Nucleus accumbens (tissue), 56 donors: ENCODE results near the gene PILRA.

Experiments
- DNase-seq, 56 donors: peaks; one replicate each; lab custom pipeline; 2025; lab: John Stamatoyannopoulos, UW

The PILRA gene

DNA sequence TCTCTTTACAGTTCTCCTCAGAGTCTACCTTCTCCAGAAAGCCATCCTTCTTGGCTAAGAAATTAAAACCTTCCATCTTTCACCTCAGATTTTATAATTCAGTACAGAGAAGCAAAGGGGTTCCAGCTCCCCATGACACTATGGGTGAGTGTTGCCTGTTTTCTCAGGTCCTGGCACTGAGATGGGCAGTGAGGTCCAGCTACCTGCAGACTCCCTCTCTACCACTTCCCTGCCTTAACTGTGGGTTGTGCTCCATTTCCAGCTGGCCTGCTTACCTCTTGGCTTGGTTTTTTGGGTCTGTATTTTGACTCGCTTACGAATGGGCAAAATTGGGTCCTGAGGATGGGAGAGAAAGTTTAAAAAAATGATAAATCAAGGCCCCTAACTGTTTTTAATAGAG, 29.0 kb downstream of the PILRA start:
- DNase-seq, result no peak

DNA sequence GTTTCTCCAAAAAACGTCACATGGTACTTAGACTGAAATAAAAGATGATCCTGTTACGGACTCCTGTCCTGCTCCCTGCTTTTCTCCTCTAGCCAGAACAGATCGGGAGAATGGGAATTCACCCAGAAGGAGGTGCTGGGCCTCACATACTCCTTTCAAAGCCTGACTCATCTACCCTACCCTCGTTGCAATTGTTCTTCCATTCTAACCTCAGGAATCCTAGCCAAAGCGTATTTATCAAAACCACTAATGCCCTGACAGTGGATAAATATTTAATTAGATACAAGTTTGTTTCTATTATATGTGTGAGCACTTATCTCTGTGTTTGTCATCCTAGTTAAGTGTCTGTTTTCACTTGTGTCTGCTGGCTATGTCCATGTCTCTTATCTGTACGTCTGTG, 33.5 kb downstream of the PILRA start:
- DNase-seq, result no peak

DNA sequence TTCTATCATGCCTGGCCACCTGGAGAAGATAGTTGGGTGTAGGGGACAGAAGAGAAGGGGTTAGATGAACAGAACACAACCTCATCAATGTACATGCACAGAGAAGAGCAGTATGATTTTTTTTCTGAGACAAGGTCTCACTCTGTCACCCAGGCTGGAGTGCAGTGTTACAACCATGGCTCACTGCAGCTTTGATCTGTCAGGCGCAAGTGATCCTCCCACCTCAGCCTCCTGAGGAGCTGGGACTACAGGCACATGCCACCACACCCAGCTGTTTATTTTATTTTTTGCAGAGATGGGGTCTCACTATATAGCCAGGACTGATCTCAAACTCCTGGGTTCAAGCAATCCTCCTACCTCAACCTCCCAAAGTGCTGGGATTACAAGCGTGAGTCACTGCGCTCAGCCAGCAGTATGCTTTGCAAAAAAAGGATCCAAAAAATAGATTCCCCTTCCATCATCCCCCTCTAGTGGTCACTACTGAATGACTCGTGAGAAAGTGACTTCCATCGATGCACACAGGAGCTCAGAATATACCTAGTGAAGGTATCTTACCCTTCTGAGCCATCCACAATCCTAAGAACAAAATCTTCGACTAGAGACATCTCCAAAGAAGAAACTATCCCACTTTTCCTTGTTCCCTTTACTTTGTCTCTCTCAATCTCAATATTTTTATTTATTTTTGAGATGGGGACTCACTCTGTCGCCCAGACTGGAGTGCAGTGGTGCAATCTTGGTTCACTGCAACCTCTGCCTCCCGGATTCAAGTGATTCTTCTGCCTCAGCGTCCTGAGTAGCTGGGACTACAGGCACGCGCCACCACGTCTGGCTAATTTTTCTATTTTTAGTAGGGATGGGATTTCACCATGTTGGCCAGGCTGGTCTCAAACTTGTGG, 34.2 kb downstream of the PILRA start:
- DNase-seq, result no peak

DNA sequence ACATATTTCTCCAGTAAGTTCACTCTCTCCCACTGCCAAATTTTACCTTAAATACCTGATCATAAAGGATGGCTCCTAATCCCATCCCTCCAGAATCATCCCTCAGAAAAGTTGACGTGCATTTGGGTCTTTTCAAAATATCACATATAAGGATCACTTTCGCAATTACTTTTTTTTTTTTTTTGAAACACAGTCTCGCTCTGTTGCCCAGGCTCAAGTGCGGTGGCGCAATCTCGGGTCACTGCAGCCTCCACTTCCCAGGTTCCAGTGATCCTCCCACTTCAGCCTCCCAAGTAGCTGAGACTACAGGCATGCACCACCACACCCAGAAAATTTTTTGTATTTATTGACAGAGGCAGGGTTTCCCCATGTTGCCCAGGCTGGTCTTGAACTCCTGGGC, 37.8 kb downstream of the PILRA start:
- no peak for DNase-seq

DNA sequence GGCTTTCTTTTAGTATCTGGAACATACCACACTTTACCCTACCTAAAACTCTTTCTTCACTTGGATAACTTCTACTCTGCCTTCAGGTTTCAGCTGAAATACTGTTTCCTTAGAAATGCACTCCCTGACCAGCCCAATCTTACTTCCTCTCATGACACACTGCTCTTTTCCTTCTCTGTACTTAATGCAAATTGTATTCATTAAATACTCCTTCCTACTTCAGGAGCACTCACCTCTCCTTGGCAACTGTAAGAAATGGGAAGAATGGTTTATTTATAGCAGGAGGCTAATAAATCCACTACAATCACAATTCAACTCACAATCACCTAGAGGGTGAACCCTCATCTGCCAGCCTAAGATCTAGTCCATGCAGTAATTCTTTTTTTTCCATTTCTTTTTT, 40.1 kb downstream of the PILRA start:
- DNase-seq, result no peak

DNA sequence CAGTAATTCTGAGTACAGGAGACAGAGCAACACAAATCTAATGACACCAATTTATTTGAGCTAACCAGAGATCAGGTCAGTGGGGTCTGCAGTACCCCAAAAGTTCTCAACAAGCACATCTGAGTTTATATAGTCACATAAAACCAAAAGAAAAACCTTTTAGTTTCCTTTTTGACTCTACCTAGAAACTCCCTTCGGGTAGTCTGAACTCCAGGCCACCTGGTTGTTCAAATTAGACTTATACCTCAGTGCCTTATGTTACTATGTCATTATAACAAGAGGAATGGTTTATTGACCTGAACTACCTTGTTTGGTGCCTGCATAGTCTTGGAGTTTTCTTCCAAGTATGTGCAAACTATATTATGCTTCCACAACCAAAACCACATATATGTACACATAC, 40.6 kb downstream of the PILRA start:
- no peak for DNase-seq

DNA sequence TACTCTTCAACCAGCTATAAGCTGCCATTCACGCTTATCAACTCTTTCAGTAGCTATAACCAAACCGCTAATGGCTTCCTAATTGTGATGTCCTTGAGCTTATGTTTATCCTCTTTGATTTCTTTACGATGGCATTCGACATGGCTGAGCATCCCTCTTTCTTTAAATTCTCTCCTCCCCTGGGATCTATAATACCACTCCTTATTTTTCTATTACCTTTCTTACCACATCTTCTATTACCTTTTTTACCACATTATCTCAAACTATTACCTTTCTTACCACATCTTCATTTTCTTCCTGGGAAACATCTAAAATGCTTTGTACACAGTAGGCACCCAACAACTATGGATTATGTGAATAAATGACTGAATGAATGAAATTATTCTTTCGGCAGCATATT, 42.2 kb downstream of the PILRA start:
- DNase-seq, result no peak

DNA sequence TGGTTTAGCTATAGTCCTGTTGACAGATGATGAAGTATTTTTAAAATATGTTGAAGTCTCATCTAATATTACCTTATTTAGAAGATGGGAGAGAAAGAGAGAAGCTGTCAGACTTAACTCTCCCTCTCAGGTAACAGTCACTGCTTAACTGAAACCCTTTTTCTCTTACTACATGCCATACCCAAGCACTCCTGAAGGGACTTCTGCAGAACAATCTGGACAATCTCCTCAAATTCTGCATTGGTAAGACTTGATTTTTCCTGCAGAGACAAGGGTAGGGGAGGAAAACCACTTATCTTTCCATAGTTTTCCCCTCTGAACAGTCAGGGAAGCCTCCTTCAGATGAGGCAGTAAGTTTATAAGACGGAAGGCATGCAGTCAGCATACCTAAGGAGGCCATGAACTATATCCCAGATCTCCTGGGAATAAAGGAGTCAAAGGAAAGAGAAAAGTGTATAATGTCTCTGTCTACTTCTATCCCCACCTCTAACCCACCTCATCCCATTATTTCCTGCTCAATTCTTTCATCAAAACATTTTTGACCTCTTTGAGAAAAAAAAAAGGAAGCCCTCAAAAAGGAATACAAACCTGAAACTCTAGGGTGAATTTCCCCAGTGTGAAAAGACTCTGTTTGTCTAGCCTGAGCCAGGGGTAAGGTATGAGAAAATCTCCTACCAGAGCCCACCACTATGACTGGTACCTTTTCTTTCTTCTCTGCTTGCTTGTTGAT, 45.8 kb downstream of the PILRA start:
- DNase-seq, result no peak

DNA sequence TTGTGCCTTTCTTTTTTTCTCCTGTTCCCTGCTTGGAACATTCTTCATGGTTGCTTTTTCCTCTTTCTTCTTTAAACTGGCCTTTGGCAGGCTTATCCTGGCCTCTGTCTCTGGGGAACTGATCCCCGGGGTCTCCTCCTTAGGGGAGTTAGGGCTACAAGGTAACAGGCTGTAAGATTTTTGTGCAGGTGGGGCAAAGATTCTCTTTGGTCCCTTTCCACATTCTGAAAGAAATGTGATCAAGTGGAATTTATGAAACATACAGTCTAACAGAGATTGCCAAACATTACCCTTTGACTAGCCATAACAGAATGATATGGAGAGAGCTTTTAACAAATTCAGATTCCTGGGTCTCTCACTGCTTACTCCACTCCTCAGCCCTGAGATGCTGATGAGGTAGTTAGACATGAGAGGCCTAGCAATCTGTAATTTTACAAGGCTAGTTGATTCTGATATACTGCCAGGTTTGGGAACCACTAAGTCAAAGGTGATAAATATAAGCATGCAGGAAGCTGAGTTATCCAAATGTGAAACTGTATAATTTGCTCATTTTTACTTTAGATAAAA, 46.5 kb downstream of the PILRA start:
- DNase-seq, result no peak

DNA sequence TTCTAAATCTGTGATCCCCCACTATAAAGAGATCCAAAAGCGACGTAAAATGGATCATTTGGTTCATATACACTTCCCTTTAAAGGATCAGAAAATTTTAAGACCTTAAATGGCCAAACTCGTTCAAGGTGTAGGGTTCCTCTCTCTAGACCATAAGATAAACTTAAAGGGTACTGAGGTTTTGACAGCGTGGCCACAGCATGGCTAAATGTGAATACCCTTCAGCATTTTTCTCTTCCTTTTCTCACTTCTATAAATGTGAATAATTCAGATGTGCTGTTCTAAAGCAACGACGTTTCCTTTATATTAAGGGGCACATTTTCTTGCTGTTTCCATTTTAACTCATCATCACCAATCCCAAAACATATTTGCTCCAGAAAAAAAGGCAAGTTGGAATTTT, 50.0 kb downstream of the PILRA start:
- DNase-seq, result no peak

DNA sequence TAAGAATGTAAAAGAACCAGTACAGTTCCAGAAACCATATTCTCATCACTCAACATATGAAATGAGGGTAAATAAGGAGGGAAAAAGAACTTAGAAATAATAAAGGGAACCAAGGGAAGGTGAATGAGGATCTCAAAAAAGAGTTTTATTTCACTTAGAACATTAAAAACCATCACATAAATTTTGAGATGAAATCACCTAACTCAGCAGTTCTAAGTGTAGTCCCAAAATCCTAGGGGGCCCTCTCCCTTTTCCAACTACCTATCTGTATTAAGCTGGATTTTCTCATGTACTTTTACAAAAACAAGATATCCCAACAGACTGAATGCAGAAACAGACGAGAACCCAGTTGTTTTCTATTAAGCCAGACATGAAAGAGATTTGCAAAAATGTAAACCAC, 52.1 kb downstream of the PILRA start:
- no peak for DNase-seq

DNA sequence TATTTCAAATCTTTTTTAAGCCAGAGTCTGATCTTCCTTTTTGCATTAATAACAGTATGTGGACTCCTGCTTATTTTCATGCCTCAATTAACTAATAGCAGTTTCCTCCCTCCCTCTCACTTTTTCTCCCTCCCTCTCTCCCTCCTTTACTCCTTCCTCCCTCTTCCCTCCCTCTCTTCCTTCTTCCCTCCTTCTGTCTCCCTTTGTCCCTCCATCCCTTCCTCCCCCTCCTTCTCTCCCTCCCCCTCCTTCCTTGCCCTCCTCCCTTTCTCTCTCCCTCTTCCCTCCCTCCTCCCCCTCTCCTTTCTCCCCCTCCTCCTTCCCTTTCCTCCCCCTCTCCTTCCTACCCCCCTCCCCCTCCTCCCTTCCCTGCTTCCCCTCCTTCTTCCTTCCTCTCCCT, 53.2 kb downstream of the PILRA start:
- no peak for DNase-seq

DNA sequence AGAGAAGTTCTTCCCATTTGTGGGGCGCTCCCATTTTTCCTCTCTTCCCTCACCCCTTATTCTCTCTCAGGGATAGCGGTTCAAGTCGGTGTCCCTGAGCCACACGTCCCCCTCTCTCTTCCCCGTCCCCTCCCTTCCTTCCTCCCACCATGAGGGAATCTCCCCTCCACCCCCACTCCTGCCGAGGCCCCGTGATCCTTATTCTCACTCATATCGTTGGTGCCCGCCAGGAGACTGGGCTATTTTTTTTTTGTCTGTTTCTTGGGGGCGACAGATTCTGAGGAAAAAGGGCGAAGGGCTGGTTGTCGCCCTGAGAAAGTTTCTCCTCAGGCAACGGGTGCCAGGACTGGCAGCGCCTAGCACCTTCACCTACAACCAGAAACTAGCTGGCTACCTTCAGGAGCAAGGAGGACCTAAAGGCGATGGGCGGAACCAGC, 54.5 kb downstream of the PILRA start:
- no peak for DNase-seq

DNA sequence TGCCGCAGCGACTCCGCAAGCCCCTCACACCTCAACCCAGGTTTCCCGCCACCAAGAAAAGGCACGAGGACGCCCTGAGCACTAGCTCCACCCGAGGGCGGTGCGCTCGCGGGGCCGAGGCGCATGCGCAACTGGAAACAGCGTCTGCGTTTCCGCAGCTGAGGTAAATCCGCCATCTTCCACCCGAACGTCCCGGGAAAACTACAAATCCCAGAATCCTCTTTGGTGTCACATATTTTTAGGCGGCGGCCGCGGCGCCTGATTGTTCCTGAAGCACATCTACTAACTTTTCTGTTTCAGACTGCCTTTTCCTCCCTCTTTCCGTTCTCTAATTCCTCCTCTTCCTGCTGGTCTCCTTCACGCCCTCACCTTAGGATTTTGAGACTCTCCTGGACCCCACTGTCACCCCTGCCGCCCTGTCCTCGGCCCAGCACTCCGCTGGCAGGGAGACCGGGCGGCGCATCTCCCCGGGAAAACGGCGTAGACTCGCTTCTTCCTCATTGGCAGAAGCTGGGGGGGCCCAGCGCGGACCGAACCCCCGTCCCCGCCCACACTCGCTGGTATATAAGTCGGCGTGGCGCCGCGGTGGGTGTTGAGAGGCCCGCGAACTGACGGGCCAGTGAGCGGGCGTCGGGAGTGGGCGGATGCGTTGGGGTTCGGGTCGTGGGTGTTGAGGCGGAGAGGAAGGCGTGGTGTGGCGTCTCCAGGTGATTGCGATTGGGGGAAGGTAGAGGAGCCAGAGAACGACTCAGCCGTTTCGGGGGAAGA, 55.1 kb downstream of the PILRA start, which contains the start of gene ZCWPW1:
ZCWPW1 (minus strand) TSS at position 505 of the 768 bp plus-strand sequence. CDS start 8,054 bp downstream, outside the sequence.
- DNase-seq, result peak; percentile 45 to 98 (median 93)

DNA sequence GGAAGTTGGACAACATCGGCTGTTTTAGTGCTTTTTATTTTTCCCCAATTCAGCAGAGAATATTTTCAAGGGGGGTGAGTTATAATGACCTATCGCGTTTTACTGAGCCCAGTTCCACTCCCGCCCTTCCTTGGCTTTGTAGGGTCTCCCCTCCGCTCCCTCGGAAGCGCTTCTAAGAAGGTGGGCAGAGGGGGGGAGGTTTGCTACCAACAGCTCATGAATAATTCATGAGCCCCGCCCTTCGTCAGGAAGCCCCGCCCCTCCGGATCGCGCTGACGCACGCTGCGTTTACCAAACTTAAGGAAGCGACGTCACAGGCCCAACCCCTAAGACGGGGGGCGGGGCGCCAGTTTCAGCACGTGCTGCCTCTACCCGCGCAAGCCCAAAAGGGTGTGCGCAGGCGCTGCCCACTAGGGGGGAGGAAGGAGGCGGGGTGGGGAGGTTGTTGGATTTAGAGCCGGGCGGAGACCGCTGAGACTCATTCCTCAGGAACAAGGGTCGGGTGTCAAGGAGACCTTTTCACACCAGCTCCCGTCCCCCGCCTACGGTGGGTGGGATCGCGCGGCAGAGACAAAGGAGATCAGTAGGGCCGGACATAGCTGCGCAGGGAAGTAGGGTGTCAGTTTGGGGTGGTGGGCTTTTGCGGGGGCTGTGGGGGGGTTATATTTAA, 55.8 kb downstream of the PILRA start:
- peak; percentile 93 to 100 (median 98) for DNase-seq

DNA sequence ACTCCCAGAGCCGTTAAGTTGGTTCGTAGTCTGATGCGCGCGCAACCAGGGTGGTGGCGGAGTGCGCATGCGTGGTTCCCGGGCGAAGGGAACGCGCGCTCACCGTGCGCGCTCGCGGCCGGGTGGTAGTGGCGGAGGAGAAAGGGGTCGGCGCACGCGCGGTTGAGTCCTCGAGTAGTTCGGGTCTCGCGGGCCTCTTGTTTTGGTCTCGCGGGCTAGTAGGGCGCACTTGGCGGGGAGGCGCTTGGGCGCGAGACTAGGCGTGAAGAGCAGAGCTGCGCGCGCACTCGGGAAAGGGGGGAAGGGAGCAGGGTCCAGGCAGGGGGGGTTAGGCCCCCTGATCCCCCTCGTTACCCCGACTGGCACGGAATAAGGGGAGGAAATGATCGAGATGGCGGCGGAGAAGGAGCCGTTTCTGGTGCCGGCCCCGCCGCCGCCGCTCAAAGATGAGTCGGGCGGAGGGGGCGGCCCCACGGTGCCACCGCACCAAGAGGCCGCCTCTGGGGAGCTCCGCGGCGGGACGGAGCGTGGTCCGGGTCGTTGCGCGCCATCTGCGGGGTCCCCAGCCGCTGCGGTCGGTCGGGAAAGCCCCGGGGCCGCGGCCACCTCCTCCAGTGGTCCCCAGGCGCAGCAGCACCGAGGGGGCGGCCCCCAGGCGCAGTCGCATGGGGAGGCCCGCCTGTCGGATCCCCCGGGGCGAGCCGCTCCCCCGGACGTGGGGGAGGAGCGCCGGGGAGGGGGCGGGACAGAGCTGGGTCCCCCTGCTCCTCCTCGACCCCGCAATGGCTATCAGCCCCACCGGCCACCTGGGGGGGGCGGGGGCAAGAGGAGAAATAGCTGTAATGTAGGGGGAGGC, 56.6 kb downstream of the PILRA start, which contains the start of gene MEPCE:
MEPCE (plus strand) TSS at position 195 of the 856 bp plus-strand sequence; CDS start at position 383, 188 bp downstream.
- peak in 55 of 56 donors; percentile 67 to 98 (median 92) for DNase-seq

DNA sequence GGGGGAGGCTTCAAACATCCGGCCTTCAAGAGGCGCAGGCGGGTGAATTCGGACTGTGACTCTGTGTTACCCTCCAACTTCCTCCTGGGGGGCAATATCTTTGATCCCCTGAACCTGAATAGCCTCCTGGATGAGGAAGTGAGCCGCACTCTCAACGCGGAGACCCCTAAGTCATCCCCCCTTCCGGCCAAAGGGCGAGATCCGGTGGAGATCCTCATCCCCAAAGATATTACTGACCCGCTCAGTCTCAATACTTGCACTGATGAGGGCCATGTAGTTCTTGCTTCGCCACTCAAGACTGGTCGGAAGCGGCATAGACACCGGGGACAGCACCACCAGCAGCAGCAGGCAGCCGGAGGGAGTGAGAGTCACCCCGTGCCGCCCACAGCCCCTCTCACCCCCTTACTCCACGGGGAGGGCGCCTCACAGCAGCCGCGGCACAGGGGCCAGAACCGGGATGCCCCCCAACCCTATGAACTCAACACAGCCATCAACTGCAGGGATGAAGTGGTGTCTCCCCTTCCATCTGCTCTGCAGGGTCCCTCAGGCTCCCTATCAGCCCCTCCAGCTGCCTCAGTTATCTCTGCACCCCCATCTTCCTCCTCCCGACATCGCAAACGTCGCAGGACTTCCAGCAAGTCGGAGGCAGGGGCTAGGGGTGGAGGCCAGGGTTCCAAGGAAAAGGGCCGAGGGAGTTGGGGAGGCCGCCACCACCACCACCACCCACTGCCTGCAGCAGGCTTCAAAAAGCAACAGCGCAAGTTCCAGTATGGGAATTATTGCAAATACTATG, 57.4 kb downstream of the PILRA start:
- peak in 7 of 56 donors; percentile 6 to 33 (median 13) for DNase-seq

DNA sequence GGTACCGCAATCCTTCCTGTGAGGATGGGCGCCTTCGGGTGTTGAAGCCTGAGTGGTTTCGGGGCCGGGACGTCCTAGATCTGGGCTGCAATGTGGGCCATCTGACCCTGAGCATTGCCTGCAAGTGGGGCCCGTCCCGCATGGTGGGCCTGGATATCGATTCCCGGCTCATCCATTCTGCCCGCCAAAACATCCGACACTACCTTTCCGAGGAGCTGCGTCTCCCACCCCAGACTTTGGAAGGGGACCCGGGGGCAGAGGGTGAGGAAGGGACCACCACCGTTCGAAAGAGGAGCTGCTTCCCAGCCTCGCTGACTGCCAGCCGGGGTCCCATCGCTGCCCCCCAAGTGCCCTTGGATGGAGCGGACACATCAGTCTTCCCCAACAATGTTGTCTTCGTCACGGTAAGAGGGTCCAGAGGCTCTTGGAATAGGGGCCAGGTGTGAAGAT, 58.0 kb downstream of the PILRA start:
- DNase-seq, result no peak
